Endometrium (tissue), 2 donors: ENCODE measurements around the gene SGO1.
"Not testable (repeated sequence)": the region's sequence is repeated elsewhere in the genome, so short reads cannot be mapped to it uniquely, and the experiment has no call there.

Source experiments
- FAIRE-seq: peaks from 2 replicates; lab custom pipeline; 2012; peaks lifted over from hg19 to GRCh38; lab: Jason Lieb, UNC
- donor health status: control.
- donor health status: control.

The SGO1 gene

DNA sequence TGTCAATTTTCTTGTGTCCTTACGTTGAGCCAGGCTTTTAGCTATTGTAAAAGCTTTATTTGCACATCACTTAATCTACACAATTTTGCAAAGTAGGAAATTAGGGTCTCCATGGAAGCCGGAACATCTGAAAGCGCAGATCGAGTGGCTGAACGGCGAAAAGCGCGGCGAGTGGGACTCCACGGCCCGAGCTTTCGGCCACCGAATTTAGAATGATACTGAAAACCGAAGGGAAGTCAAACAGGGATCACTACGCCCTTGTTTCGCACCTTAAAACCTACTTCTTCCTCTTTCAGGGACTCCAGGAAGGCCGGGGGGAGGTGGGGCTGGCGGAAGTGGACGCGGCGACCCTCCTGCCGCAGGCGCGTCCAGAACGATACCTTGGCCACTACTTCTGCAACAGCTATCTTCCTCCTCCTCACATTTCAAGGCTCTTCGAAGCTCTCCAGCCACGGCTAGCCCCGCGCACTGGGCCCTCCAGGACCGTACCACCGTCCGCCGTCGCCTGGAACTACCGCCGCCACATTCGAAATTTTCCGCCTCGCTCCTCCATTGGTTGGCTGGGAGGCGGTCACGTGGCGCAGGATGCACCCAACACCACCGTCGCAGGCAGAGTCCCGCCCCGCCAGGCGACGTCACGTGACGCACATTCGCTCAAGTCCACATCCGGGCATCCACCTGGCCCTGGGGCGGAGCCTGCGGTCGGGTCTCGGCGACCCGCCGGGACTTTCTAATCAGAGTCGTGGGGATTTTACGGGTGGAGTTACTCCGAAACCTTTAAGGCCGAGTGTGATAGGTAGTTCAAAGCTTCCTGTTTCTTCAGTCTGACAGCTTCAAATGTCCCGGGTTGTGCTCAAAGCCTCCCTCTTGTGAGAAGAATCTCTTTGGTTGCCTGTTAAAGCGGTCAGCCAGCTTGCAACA, at the start of gene SGO1:
Gene SGO1, minus strand, starts transcription at position 528 of the 921 bp plus-strand sequence. CDS start 2,179 bp downstream, outside the sequence.
- FAIRE-seq: peak; percentile 96

DNA sequence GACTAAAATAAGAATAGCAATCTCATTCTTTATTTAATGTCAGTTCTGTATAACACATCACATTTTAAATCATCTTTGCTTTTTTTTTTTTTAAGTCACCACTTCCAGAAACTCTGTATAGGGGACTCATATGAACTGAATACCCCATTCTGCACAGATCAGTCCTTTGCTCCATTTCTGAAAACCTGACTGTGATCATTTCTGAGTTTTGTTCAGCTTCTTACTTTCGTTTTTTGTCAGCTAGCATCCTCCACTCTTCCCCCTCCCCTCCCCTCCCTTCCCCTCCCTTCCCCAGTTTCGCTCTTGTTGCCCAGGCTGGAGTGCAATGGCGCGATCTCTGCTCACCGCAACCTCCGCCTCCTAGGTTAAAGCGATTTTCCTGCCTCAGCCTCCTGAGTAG, 49.8 kb upstream of the SGO1 start:
- no peak for FAIRE-seq

DNA sequence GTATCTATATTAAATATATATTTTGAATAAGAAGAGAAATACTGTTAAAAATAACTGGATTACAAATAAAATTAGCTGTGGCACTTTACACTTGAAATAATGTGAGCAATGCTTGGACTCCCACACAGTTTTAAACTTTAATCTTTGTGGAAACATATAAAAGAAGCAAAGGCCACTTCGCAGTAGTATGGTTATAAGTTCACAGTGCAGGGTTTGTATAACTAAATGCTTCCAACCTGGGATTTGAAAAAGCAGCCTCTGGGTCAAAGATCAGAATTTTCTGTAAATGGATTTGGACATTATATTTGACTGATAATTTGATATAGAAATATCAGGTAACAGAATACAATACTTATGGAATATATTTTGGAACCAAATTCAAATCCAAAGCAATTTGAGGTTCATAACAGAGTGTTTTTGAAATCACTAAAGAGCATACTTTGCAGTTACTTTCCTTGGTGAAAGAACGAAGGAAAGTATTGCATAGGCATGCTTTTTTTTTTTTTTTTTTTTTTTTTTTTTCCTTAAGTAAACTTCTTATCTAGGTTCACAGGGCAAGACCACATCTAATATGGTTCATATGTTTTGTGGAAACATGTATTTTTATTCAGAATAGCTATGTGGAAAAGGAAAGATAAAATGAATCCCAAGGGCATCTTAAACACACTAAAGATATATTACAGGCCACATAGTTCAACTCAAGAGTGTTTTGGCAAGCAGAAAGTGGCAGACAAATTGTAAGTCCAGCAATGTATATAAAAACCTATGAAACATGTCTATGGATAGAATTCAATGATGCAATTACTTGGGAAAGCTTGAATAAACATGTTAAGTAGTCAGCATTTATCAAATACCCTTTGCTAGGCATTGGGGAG, 47.1 kb upstream of the SGO1 start:
- FAIRE-seq: no peak

DNA sequence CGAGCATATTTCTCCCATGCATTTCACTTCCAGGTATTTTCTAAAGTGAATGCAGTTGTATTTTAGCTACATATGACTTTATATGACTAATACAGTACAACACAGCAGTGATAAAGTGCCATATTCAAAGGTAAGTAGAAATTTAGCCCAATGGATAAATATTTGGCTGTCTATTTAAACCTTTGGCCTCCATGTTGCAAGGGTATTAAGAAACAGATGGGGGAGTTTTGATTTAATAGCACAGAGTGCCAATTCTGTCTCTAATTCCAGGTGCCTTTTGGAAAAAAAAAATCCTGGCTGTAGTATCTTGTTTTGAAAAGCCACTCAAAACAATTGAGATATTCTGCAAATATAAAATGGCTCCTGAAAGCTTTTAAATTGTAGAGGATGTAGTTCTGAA, 44.9 kb upstream of the SGO1 start:
- no peak for FAIRE-seq

DNA sequence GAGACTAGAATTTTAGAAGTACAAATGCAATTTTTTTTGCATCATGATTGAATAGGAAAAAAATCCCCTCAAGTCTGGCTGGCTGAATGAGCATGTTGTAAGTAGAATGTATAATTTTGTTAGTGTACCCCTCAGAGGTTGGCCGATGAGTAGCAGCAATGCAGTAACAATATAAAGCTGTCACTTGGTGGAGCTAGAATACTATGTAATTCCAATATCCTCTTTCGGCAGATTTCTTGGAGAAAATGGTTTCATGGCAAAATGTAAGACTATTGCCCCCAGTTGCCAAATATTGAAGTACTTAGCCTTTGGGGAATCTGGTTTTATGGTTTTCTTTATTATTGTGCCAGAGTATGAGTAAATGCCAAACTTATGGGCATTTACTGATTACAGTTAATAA, 39.8 kb upstream of the SGO1 start:
- FAIRE-seq: peak; percentile 33

DNA sequence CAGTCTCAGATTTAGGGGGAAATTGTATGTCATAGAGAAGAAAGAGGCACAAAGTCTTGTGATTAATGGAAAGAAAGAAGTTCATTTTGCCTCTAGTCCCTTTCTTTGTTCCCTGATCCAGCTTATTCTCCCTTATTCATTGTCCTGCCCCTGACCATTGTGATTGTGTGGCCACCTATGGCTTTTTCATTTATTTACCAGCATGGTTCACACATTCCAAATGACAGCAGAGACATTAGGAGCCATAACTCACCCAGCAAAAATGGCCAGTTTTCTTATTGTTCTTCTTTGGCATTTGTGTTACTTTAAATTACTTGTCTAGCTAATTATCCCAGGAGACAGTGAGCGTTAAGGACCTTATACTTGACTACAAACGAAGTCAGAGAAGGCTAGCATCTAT, 36.3 kb upstream of the SGO1 start:
- no peak for FAIRE-seq

DNA sequence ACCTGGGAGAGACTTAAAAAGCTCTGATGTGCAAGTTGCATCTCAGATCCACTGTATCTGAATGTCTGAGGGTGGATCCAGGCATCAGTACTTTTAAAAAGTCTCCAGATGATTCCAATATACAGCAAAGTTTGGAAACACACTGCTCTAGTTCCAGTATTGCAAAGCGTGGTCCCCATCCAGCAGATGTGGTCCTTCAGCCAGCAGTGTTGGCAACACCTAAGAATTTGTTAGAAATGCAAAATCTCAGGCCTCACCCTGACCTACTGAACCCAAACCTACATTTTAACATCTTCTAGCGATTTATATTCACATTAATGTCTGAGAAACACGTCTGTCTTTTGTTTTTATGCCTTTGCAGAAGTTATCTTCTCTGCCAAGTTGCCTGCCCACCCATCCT, 32.2 kb upstream of the SGO1 start:
- no peak for FAIRE-seq

DNA sequence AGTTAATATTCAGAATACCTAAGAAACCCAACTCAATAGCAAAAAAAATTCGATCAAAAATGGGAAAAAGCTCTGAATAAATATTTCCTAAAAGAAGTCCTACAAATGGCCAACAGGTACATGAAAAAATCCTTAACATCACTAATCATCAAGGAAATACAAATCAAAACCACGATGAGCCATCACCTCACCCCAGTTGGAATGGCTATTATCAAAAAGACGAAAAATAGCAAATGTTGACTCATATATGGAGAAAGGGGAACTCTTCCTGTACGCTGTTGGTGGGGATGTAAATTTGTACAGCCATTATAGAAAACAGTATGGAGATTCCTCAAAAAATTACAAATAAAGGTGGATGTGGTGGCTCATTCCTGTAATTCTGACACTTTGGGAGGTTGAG, 29.6 kb upstream of the SGO1 start:
- FAIRE-seq: no peak

DNA sequence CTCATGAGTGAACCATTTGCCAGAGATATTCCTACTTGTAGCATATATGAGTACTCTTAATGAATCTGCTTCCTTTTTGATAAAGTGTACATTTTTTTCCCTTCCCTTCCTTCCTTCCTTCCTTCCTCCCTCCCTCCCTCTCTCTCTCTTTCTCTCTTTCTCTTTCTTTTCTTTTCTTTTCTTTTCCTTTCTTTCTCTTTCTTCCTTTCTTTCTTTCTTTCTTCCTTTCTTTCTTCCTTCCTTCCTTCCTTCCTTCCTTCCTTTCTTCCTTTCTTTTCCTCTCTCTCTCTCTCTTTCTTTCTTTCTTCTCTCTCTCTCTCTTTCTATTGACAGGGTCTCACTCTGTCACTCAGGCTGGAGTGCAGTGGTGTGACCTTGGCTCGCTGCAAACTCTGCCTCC, 27.5 kb upstream of the SGO1 start:
- FAIRE-seq: not testable (repeated sequence)

DNA sequence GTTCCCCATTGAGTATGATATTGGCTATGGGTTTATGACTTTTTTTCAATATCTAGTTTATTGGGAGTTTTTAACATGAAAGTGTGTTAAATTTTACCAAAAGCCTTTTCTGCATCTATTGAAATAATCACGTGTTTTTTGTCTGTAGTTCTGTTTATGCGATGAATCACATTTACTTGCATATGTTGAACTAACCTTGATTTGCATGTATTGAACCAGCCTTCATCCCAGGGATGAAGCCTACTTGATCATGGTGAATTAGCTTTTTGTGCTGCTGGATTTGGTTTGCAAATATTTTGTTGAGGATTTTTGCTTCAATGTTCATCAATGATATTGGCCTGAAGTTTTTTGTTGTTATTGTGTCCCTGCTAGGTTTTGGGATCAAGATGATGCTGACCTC, 21.9 kb upstream of the SGO1 start:
- not testable (repeated sequence) for FAIRE-seq

DNA sequence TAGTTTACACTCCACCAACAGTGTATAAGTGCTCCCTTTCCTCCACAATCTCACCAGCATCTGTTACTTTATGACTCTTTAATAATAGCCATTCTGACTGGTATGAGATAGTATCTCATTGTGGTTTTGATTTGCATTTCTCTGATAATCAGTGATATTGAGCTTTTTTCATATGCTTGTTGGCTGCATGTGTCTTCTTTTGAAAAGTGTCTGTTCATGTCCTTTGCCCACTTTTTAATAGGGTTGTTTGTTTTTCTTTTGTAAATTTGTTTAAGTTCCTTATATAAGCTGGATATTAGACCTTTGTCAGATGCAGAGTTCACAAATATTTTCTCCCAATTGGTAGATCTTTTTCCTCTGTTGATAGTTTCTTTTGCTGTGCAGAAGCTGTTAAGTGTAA, 19.9 kb upstream of the SGO1 start:
- FAIRE-seq: not testable (repeated sequence)

DNA sequence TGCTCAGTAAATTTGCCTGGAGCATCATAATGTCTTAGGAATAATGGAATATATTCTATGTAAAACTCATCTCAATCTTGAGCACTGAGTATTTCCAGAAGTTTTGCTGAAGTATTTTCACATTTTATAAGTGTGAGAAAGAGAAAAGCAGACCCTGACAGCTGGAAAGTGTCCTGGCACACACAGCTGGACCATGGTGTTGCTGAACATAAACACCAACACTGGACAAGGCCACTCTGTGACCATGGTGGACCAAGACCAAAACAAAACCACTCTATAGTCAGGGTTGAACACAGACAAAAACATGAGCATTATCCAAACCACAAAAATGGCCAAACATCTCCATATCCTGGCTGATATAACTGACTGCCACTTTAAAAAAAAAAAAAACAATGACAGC, 15.1 kb upstream of the SGO1 start:
- FAIRE-seq: no peak

DNA sequence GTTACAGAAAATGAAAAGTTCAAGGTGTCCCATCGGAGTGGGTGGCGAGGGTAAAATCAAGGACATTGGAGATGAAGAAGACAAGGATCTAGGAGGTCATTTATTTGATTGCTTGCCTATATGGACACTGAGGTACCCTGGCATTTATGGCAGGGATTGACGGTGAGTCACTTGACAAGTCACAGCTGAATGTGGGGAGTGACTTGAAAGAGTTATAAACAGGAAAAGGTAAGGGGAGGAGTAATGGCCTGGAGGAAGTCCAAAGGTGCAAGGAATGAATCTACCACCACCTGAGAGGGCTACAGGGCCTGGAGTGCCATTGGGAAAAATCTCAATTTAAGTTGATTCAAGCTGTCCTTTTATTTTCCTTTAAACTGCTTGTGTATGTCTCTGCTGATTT, 11.8 kb upstream of the SGO1 start:
- no peak for FAIRE-seq

DNA sequence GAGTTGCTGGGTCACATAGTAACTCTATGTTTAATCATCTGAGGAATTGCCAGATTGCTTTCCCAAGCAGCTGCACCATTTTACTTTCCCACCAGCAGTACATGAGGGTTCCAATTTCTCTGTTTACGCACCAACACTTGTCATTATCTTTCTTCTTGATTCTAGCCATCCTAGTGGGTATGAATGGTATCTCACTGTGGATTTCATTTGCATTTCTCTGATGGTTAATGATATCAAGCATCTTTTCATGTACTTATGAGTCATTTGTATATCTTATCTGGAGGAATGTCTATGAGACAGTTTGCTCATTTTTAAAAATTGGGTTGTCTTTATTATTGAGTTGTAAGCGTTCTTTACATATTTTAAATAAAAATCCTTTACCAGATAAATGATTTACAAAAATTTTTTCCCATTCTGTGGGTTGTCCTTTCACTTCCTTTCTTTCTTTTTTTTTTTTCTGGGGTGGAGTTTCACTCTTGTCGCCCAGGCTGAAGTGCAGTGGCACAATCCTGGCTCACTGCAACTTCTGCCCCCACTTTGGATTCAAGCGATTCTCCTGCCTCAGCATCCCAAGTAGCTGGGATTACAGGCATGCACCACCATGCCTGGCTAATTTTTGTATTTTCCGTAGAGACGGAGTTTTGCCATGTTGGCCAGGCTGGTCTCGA, 8.9 kb upstream of the SGO1 start:
- no peak for FAIRE-seq

DNA sequence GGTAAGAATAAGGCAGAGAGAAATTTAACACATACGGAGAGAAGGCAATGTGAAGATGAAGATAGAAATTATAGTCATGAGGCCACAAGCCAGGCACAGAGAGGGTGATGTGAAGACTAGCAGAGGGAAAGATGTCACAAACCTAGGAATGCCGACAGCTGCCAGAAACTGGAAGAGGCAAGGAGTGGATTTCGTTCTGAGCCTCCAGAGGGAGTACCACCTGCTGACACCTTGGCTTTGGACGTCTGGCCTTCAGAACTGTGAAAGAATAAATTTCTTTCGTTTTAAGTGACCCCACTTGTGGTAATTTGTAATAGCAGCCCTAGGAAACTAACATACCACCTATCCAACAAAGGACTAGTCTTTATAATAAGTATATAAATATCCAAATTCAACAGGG, 5.0 kb upstream of the SGO1 start:
- FAIRE-seq: no peak

DNA sequence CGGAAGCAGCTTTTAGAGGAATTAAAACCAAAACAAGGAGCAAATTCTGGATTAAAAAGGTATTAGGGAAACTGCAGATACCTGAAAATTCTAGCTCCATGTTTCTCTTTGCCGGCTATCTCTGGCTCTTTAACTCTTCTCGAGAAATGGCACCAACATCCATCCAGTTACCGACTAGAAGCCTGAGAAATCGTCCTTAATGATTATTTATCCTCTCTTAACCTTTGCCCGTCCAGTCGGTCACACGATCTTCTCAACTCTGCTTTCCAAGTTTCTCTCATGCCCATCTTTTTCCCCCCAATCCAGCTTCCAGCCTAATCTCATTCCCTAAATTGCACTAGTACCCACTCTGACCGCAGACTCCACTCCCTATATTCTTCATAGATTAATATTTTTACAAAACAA, 596 bp upstream of the SGO1 start:
- FAIRE-seq: no peak

DNA sequence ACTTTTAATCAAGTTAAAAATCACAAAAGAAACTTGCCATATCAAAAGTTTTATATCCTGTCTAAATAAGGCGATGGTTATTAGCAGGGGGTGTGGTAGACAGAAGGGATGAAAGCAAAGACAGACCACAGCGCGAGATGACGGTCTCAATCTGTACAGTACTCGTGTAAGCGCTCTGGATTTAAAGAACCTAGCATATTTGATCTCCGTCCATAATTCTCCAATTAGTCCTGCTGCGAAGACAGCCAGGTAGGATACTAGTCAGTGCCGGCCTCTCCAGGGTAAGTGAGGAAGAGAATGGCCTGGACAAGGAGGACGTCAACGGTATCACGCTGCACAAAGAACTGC, 701 bp downstream of the SGO1 start:
- FAIRE-seq: no peak

DNA sequence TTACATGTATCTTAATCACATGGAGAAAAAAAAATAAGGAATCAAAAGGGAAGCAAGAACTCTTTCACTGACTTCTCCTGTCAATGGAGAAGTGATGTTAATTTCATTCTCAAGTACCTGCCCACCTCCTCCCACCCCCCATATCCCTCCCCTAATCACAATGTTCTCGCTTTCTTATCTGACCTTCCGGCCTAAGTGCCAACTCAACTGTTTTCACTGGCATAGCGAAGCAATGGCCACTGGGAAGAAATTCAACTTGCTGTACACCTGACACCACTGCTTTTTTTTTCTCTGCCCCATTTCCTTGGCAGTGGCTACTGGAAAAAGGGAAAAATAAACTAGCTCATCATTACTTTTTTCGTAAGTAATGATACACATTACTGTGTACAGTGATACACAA, 3.8 kb downstream of the SGO1 start:
- FAIRE-seq: no peak

DNA sequence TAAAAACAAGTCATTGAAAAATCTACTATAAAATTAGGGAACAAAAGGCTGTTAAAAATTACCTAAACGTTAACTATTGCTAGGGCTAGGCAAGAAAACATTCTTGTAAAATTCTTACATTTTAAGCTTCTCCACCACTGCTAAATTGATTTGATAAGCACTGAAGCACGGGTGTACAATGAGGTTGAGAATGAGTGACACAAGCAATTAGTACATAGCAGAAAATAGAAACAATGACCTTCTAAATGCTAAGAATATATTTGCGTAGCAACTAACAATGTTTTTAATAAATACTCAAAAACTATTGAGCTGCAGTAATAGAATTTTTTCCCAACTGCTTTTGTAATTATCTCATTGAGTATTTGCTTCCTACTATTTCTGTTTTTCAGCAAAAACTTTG, 4.7 kb downstream of the SGO1 start:
- FAIRE-seq: no peak

DNA sequence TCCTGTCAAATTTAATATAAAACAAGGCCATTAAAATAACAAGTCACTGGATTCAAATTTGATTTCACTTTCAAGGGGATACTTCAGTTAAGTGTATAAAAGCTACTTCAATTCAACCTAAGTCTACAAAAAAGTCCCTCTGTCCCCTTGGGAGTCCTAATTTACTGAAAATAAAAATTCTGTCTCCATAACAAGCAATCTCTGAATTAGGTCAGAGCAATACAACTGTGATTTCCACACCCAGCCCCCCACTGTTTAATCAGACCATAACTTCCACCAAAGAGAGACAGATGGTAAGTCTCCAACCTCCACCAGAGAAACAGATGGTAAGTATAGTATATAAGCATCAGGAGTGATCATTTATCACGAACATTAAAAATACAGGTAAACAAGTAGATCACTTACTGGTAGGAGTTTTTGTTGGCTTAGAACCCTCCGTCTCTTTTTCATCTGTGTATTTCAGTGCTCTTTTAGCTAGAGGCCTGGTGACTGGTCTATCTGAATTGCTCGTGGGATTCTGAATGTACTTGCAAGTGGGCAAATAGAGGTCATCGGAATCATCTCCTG, 12.1 kb downstream of the SGO1 start:
- no peak for FAIRE-seq

DNA sequence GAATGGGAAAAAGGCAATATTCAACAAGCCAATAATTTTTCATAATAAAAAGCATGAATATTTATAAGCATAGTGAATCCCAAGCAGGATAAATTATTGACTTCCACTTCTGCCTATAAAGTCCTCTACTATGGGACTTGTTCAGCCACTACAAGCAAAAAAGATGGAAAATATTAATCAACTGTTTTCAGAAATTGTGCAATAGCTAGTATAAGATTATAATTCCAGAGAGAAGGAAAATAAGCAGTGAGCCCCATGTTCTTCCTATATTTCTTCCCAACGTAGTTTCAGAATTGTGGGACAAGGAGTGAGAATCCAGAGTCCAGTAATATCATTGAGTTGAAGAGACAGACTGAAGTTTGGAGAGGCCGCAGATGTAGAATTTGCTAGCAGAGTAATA, 24.3 kb downstream of the SGO1 start:
- no peak for FAIRE-seq

DNA sequence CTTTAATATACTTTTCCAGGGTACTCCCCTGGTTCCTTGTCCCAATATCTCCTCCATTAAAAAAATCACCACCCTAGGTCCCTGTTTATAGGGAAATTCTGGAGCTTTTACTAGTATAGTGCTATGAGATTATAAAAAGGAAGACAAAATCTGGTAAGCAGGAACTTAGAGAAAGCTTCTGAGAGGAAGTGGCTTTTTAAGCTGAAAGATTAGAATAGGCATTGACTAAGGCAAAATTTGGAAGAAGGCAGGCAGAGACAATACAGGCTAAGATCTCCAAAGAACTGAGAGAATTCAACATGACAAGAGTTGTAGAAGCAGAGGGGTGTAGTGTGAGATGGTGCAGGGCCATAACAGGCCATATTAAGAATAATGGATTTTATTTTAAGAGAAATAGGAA, 25.8 kb downstream of the SGO1 start:
- no peak for FAIRE-seq
